Erythroblast (primary cell): ENCODE results near the gene CDC42BPB.

Source experiments
- GATA1 ChIP-seq: IDR thresholded peaks from 2 replicates; pipeline ENCODE4 v1.6.1; 2011; ENCODE audit warnings: low read depth, mild to moderate bottlenecking, control low read depth, low read length, moderate library complexity
- POLR2A ChIP-seq: IDR thresholded peaks from 2 replicates; pipeline ENCODE4 v1.6.1; 2011; ENCODE audit warnings: mild to moderate bottlenecking, low read length

DNA sequence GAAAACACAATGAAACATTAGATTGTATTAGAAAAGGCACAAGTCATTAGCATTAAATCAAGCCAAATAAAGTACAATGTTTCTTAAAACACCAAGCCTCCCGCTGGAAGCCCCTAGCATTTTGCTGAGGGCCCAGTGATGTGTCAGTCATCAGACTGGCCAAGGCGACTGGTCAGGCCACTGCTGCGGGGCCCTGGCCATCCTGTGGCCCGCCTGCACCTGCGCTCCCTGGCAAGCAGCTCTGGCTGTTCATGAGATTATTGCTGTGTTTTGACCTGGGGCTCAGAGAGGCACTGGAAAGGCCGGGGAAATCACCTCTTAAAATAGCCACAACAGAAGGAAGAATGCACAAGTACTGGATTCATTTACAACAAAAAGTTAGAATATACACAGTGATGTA is 159.1 kb downstream of the CDC42BPB start:
- no peak for TF ChIP-seq POLR2A
- TF ChIP-seq GATA1, result no peak
